ENCODE results near the gene CPPED1.

CPPED1 gene

DNA sequence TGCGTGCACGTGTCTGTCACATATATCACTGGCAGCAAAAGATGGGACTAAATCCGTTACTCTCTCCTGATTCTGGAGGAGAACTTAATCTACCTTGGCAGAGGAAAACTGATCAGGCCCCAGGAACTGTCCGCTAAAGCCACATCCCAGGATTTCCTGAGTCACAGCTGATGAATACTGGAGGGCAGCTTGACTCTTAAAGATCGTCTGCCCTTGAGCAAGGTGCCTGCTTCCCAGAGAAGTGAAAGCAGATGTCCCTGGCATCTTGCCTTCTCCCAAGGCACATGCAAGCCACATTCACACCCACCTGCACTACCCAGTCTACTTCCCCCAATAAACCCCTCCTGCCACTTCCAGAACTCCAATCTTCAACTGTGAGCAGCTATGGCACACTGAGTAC lies 99.8 kb downstream of the CPPED1 start:
- H2BK12ac ChIP-seq (ENCODE audit: low read length), result no peak overlapping the region
- H3K79me2 ChIP-seq (ENCODE audit: control insufficient read depth, insufficient read depth, low read length, poor library complexity), result no peaks in the 10 kb centered on the region
- H4K12ac ChIP-seq (ENCODE audit: low read depth, low read length), result no peak overlapping the region
- no peak overlapping the region for H3K9ac ChIP-seq (ENCODE audit: low read length)
- no peak overlapping the region for H4K8ac ChIP-seq (ENCODE audit: low read depth, low read length)
- H3K4me3 ChIP-seq (ENCODE audit: low read depth, low read length), result no peak overlapping the region
- no peak overlapping the region for H4K91ac ChIP-seq (ENCODE audit: low read depth, low read length)
- DNase-seq, result no peak
- H3K4ac ChIP-seq (ENCODE audit: low read depth, low read length), result no peak overlapping the region
- no peak overlapping the region for H3K27ac ChIP-seq (ENCODE audit: low read depth, low read length)
- no peak overlapping the region for H2BK120ac ChIP-seq (ENCODE audit: insufficient read depth, low read length, poor library complexity)
- no CpG with 5 or more reads among the region's 5 CpGs for WGBS (ENCODE audit: extremely low coverage, insufficient coverage, insufficient read length)
- H3K27me3 ChIP-seq (ENCODE audit: insufficient read depth, low read length), result no peaks in the 10 kb centered on the region
- no peak overlapping the region for H3K18ac ChIP-seq (ENCODE audit: low read length)
- no peak overlapping the region for H3K14ac ChIP-seq (ENCODE audit: low read length)
- H2AK5ac ChIP-seq (ENCODE audit: low read length), result no peak overlapping the region
- H3K36me3 ChIP-seq (ENCODE audit: control insufficient read depth in 1 of 2, insufficient read depth in 2 of 2, low read length in 2 of 2), result peaks cover 0 to 3% of the 10 kb centered on the region in 2 experiments
- H3K4me1 ChIP-seq (ENCODE audit: control insufficient read depth in 1 of 2, insufficient read depth in 2 of 2, low read length in 2 of 2), result no peaks in the 10 kb centered on the region
- no peak overlapping the region for H3K4me2 ChIP-seq (ENCODE audit: low read length)
- H3K79me1 ChIP-seq (ENCODE audit: low read length), result no peaks in the 10 kb centered on the region
- H3K23ac ChIP-seq (ENCODE audit: low read length), result no peak overlapping the region
- no peak overlapping the region for H2AFZ ChIP-seq (ENCODE audit: insufficient read depth, low read length, poor library complexity)
- H3K9me3 ChIP-seq (ENCODE audit: insufficient read depth, low read depth, low read length), result no peaks in the 10 kb centered on the region
- H2BK5ac ChIP-seq (ENCODE audit: low read depth, low read length, poor library complexity), result no peak overlapping the region

DNA sequence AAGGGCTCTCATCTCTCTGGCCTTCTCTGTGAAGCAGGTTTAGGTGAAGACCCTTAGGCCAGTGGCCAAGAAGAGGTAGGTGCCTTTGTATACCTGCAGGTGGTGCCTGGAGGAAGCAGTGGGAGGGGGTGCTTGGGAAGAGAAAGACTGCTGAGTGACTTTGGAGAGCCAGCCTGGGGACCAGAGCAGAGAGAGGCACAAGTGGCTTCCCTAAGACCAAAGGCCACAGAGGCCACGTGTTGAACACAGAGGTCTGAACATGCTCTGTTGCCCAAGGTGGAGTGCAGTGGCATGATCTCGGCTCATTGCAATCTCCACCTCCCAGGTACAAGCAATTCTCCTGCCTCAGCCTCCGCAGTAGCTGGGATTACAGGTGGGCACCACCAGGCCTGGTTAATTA lies 103.5 kb downstream of the CPPED1 start:
- Histone ChIP-seq H2BK120ac (ENCODE audit: insufficient read depth, low read length, poor library complexity) (no peak overlapping the region), H3K4me1 (ENCODE audit: control insufficient read depth in 1 of 2, insufficient read depth in 2 of 2, low read length in 2 of 2) (no peaks in the 10 kb centered on the region), H3K27ac (ENCODE audit: low read depth, low read length) (no peak overlapping the region), H2AFZ (ENCODE audit: insufficient read depth, low read length, poor library complexity) (no peak overlapping the region), H3K79me2 (ENCODE audit: control insufficient read depth, insufficient read depth, low read length, poor library complexity) (no peaks in the 10 kb centered on the region), H2BK12ac (ENCODE audit: low read length) (no peak overlapping the region), H3K4me3 (ENCODE audit: low read depth, low read length) (no peak overlapping the region), H3K4ac (ENCODE audit: low read depth, low read length) (no peak overlapping the region), H3K79me1 (ENCODE audit: low read length) (no peaks in the 10 kb centered on the region), H4K8ac (ENCODE audit: low read depth, low read length) (no peak overlapping the region), H4K12ac (ENCODE audit: low read depth, low read length) (no peak overlapping the region), H4K91ac (ENCODE audit: low read depth, low read length) (no peak overlapping the region), H3K36me3 (ENCODE audit: control insufficient read depth in 1 of 2, insufficient read depth in 2 of 2, low read length in 2 of 2) (peaks cover 0 to 3% of the 10 kb centered on the region in 2 experiments), H3K23ac (ENCODE audit: low read length) (no peak overlapping the region), H3K14ac (ENCODE audit: low read length) (no peak overlapping the region), H3K9ac (ENCODE audit: low read length) (no peak overlapping the region), H3K27me3 (ENCODE audit: insufficient read depth, low read length) (no peaks in the 10 kb centered on the region), H3K4me2 (ENCODE audit: low read length) (no peak overlapping the region), H2AK5ac (ENCODE audit: low read length) (no peak overlapping the region), H2BK5ac (ENCODE audit: low read depth, low read length, poor library complexity) (no peak overlapping the region), H3K9me3 (ENCODE audit: insufficient read depth, low read depth, low read length) (no peaks in the 10 kb centered on the region), H3K18ac (ENCODE audit: low read length) (no peak overlapping the region)
- no peak for DNase-seq
- WGBS (ENCODE audit: extremely low coverage, insufficient coverage, insufficient read length), result no CpG with 5 or more reads among the region's 3 CpGs

DNA sequence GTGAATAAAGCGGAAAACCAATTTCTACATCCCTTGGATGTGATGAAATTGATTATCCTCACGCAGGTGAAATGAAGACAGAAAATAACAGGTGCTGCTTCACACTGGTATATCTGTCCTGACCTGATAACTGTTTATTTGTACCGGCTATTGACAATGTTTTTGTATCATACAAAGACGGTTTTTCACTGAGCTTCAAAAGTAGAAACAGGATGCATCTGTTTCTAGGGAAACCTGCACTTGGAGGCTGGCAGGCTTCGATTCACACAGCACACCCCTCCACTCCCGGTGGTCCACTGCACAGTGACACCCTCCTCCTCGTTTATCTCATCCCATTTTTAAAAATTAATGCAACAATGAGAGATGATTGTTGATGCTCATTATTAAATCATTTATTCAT lies 104.5 kb downstream of the CPPED1 start:
- no peak overlapping the region for H3K27ac ChIP-seq (ENCODE audit: low read depth, low read length)
- no peak overlapping the region for H4K91ac ChIP-seq (ENCODE audit: low read depth, low read length)
- H4K12ac ChIP-seq (ENCODE audit: low read depth, low read length), result no peak overlapping the region
- H2BK120ac ChIP-seq (ENCODE audit: insufficient read depth, low read length, poor library complexity), result no peak overlapping the region
- H3K9ac ChIP-seq (ENCODE audit: low read length), result no peak overlapping the region
- no peaks in the 10 kb centered on the region for H3K4me1 ChIP-seq (ENCODE audit: control insufficient read depth in 1 of 2, insufficient read depth in 2 of 2, low read length in 2 of 2)
- no peak overlapping the region for H4K8ac ChIP-seq (ENCODE audit: low read depth, low read length)
- no peak overlapping the region for H3K18ac ChIP-seq (ENCODE audit: low read length)
- H3K9me3 ChIP-seq (ENCODE audit: insufficient read depth, low read depth, low read length), result no peaks in the 10 kb centered on the region
- no peaks in the 10 kb centered on the region for H3K79me1 ChIP-seq (ENCODE audit: low read length)
- peaks cover 0 to 3% of the 10 kb centered on the region in 2 experiments for H3K36me3 ChIP-seq (ENCODE audit: control insufficient read depth in 1 of 2, insufficient read depth in 2 of 2, low read length in 2 of 2)
- H2BK5ac ChIP-seq (ENCODE audit: low read depth, low read length, poor library complexity), result no peak overlapping the region
- H3K14ac ChIP-seq (ENCODE audit: low read length), result no peak overlapping the region
- H3K4me3 ChIP-seq (ENCODE audit: low read depth, low read length), result no peak overlapping the region
- no peak overlapping the region for H3K23ac ChIP-seq (ENCODE audit: low read length)
- H2AFZ ChIP-seq (ENCODE audit: insufficient read depth, low read length, poor library complexity), result no peak overlapping the region
- no peak overlapping the region for H2AK5ac ChIP-seq (ENCODE audit: low read length)
- WGBS (ENCODE audit: extremely low coverage, insufficient coverage, insufficient read length), result no CpG with 5 or more reads among the region's 7 CpGs
- no peak overlapping the region for H2BK12ac ChIP-seq (ENCODE audit: low read length)
- H3K4ac ChIP-seq (ENCODE audit: low read depth, low read length), result no peak overlapping the region
- DNase-seq, result no peak
- H3K79me2 ChIP-seq (ENCODE audit: control insufficient read depth, insufficient read depth, low read length, poor library complexity), result no peaks in the 10 kb centered on the region
- H3K27me3 ChIP-seq (ENCODE audit: insufficient read depth, low read length), result no peaks in the 10 kb centered on the region
- H3K4me2 ChIP-seq (ENCODE audit: low read length), result no peak overlapping the region

DNA sequence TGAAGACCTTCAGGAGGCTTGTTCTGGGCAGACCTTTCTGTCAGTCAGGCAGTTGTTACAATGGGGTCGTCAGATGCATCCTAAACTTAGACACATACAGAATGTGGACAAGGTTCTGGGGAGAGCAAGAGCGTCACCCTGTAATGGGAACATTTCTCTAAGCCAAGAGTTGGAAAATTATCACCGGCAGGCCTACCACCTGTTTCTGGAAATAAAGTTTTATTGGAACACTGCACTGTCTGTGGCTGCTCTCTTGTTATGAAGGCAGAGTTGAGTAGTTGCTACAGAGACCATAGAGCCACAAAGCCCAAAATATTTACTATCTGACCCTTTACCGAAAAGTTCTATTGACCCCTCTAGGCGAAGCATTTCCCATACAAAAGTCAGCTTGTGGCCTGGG lies 106.2 kb downstream of the CPPED1 start:
- H3K36me3 ChIP-seq (ENCODE audit: control insufficient read depth in 1 of 2, insufficient read depth in 2 of 2, low read length in 2 of 2), result peaks cover 0 to 3% of the 10 kb centered on the region in 2 experiments
- no peak overlapping the region for H3K14ac ChIP-seq (ENCODE audit: low read length)
- H3K9ac ChIP-seq (ENCODE audit: low read length), result no peak overlapping the region
- WGBS (ENCODE audit: extremely low coverage, insufficient coverage, insufficient read length), result no CpG with 5 or more reads among the region's 5 CpGs
- H2BK5ac ChIP-seq (ENCODE audit: low read depth, low read length, poor library complexity), result no peak overlapping the region
- H3K4me2 ChIP-seq (ENCODE audit: low read length), result no peak overlapping the region
- no peak overlapping the region for H3K27ac ChIP-seq (ENCODE audit: low read depth, low read length)
- no peaks in the 10 kb centered on the region for H3K9me3 ChIP-seq (ENCODE audit: insufficient read depth, low read depth, low read length)
- no peak overlapping the region for H4K91ac ChIP-seq (ENCODE audit: low read depth, low read length)
- no peaks in the 10 kb centered on the region for H3K4me1 ChIP-seq (ENCODE audit: control insufficient read depth in 1 of 2, insufficient read depth in 2 of 2, low read length in 2 of 2)
- no peak overlapping the region for H4K8ac ChIP-seq (ENCODE audit: low read depth, low read length)
- no peak overlapping the region for H2AFZ ChIP-seq (ENCODE audit: insufficient read depth, low read length, poor library complexity)
- no peak overlapping the region for H2BK12ac ChIP-seq (ENCODE audit: low read length)
- no peak overlapping the region for H2AK5ac ChIP-seq (ENCODE audit: low read length)
- H3K4ac ChIP-seq (ENCODE audit: low read depth, low read length), result no peak overlapping the region
- H3K4me3 ChIP-seq (ENCODE audit: low read depth, low read length), result no peak overlapping the region
- no peak overlapping the region for H3K23ac ChIP-seq (ENCODE audit: low read length)
- no peak for DNase-seq
- no peaks in the 10 kb centered on the region for H3K79me1 ChIP-seq (ENCODE audit: low read length)
- H3K27me3 ChIP-seq (ENCODE audit: insufficient read depth, low read length), result no peaks in the 10 kb centered on the region
- H3K79me2 ChIP-seq (ENCODE audit: control insufficient read depth, insufficient read depth, low read length, poor library complexity), result no peaks in the 10 kb centered on the region
- no peak overlapping the region for H4K12ac ChIP-seq (ENCODE audit: low read depth, low read length)
- no peak overlapping the region for H2BK120ac ChIP-seq (ENCODE audit: insufficient read depth, low read length, poor library complexity)
- H3K18ac ChIP-seq (ENCODE audit: low read length), result no peak overlapping the region

Data from trophoblast cell (in vitro differentiated cells and primary cell).